Measurements from ENCODE around the gene ZNF655. TPM values are rescaled to one million over a fixed set of nuclear protein-coding genes. Genes with fewer than 3 reads are reported as not detected.
A peak's percentile ranks its signal among the peaks of the same experiment; 100 is the strongest.

The ZNF655 gene
- total and polyA plus RNA-seq, 2 donors (not counting 3 experiments of a cell fraction or from before 2014, with no cell fraction given) = 16.9 to 20.4 TPM

- H3K9ac ChIP-seq (replicated peaks; ENCODE audit: extremely low read depth, insufficient read depth, low read length) = peak within 1 kb of the TSS; percentile 81
- peak within 1 kb of the TSS; percentile 38 for H3K27ac ChIP-seq (ENCODE audit: insufficient read depth, low read depth, low read length)
- dilution Hi-C loops (cut with MboI; ENCODE audit: extremely low pct_ligation_motif_present, low sequenced_read_pairs) = no loop called here
- H3K4me3 ChIP-seq (replicated peaks in 1 of 3; ENCODE audit: insufficient read depth in 1 of 3, low read depth in 1 of 3, low read length in 3 of 3) = peak within 1 kb of the TSS; percentile 67 to 82 (median 75)
- CTCF ChIA-PET = interaction anchor here (0.9 to 3.6 kb wide), 7 partner anchors 9 to 208 kb away, joined by 3 to 18 read pairs (median 6); partner anchors contain the start of genes BUD31, PDAP1, TMEM225B and ZNF655
- DNase-seq (ENCODE audit: low read depth, low spot score) = peak; percentile 94
- H4K20me1 ChIP-seq (replicated peaks; ENCODE audit: control insufficient read depth, extremely low read depth, insufficient read depth, low read length) = no peaks in the 10 kb centered on the region
- H3K4me1 ChIP-seq (ENCODE audit: control insufficient read depth, extremely low read depth, insufficient read depth, low read length) = peaks cover 9% of the 10 kb centered on the region
- no TSS peak for BruUV-seq (replicated peaks)
- peak within 1 kb of the TSS; percentile 99 for H2AFZ ChIP-seq (ENCODE audit: low read depth, low read length)
- TF ChIP-seq FOS (IDR thresholded peaks at IDR 0.05; ENCODE audit: borderline replicate concordance, insufficient read depth, low read length) (no peak), MAX (IDR thresholded peaks at IDR 0.05; ENCODE audit: insufficient read depth, insufficient read length) (no peak), POLR2AphosphoS5 (IDR thresholded peaks at IDR 0.05; ENCODE audit: insufficient read depth, low read depth, low read length) (peak; percentile 72), CTCF (IDR thresholded peaks at IDR 0.05; ENCODE audit: extremely low read depth in 1 of 2, insufficient read depth in 1 of 2, low read depth in 1 of 2, low read length in 2 of 2) (peak; percentile 37 to 61), JUN (IDR thresholded peaks at IDR 0.05; ENCODE audit: borderline replicate concordance, insufficient read depth, insufficient read length, low read depth) (no peak), EZH2 (IDR thresholded peaks at IDR 0.05; ENCODE audit: borderline replicate concordance, low read depth, low read length, severe bottlenecking) (no peak), GATA2 (IDR thresholded peaks at IDR 0.05; ENCODE audit: insufficient read depth, insufficient read length, low read depth, low read length) (no peak), POLR2A (IDR thresholded peaks at IDR 0.05; ENCODE audit: low read depth, low read length) (peak; percentile 86), MYC (IDR thresholded peaks at IDR 0.05; ENCODE audit: low read depth, low read length) (no peak)
- no peaks in the 10 kb centered on the region for H3K9me3 ChIP-seq (replicated peaks; ENCODE audit: control insufficient read depth, insufficient read depth, low read length)
- H3K9me1 ChIP-seq (replicated peaks; ENCODE audit: control insufficient read depth, extremely low read depth, insufficient read depth, low read length) = no peaks in the 10 kb centered on the region
- POLR2A ChIA-PET = no interaction called here
- peak within 1 kb of the TSS; percentile 89 for H3K4me2 ChIP-seq (ENCODE audit: insufficient read depth, low read length)
- intact Hi-C loops (cut with micrococcal nuclease) = loop anchor here (1.0 to 2.0 kb wide), 3 partner anchors 58 to 144 kb away; partner anchors contain the start of genes ZKSCAN5, ZNF655 and ZNF789
- peaks cover 10% of the 10 kb centered on the region for H3K79me2 ChIP-seq (ENCODE audit: control insufficient read depth, insufficient read depth, low read length)
- peaks cover 0 to 3% of the 10 kb centered on the region in 2 experiments for H3K27me3 ChIP-seq (ENCODE audit: control insufficient read depth in 2 of 2, insufficient read depth in 2 of 2, low read length in 2 of 2)
- FAIRE-seq = peak; percentile 98
- H3K36me3 ChIP-seq (ENCODE audit: control insufficient read depth in 2 of 2, extremely low read depth in 1 of 2, insufficient read depth in 2 of 2, low read length in 2 of 2) = peaks cover 5 to 21% of the 10 kb centered on the region in 2 experiments
Observed at GRCh38 chr7:99616359-99617191, 58.1 kb downstream of the ZNF655 start, which contains the start of gene ZSCAN25. Gene ZSCAN25, plus strand, starts transcription at chr7:99616946. Its CDS starts 2,661 bp downstream, at chr7:99619607.

Data from endothelial cell of umbilical vein (primary cell).